ENCODE results near the gene PDZD4. TPM values are rescaled to one million over a fixed set of nuclear protein-coding genes. Genes with fewer than 3 reads are reported as not detected.

PDZD4 gene
- total and polyA plus RNA-seq, 5 experiments from 2014 or later = 0.31 to 1.5 (median 0.53) TPM; not detected in 1

DNA sequence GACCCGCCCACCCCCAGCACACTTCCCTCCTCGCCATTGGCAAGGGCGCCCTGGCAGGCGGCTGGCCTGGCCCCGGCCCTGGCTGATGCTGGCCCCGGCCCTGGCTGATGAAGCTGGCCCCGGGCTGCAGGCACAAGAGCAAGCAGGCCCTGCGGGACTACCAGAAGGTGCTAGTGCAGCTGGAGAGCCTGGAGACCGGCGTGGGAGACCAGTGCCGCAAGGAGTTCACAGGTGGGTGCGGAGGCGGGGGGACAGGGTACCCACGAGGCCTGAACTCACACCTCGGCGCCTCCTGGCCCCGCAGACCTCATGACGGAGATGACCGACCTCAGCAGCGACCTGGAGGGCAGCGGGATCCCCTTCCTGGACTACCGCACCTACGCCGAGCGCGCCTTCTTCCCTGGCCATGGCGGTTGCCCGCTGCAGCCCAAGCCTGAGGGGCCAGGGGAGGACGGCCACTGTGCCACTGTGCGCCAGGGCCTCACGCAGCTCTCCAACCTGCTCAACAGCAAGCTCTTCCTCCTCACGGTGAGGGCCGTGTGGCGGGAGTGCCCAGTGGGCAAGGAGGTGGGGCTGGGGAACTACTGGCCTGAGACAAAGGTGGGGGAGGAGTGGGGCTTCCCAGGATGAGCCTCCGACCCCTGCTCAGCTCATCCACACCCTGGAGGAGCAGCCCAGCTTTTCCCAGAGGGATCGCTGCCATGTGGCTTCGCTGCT is 55.6 kb downstream of the PDZD4 start:
- no peaks in the 10 kb centered on the region for H3K36me3 Mint-ChIP-seq
- H3K9me3 Mint-ChIP-seq = no peaks in the 10 kb centered on the region
- H3K27me3 Mint-ChIP-seq = no peaks in the 10 kb centered on the region
- H3K27ac Mint-ChIP-seq = no peak overlapping the region
- DNase-seq (no peak), ATAC-seq (no peak)
- peaks cover 0 to 2% (median 1%) of the 10 kb centered on the region in 4 donors for H3K4me1 Mint-ChIP-seq
- POLR2A ChIA-PET = no interaction called here
- no peak overlapping the region for H3K4me3 Mint-ChIP-seq

DNA sequence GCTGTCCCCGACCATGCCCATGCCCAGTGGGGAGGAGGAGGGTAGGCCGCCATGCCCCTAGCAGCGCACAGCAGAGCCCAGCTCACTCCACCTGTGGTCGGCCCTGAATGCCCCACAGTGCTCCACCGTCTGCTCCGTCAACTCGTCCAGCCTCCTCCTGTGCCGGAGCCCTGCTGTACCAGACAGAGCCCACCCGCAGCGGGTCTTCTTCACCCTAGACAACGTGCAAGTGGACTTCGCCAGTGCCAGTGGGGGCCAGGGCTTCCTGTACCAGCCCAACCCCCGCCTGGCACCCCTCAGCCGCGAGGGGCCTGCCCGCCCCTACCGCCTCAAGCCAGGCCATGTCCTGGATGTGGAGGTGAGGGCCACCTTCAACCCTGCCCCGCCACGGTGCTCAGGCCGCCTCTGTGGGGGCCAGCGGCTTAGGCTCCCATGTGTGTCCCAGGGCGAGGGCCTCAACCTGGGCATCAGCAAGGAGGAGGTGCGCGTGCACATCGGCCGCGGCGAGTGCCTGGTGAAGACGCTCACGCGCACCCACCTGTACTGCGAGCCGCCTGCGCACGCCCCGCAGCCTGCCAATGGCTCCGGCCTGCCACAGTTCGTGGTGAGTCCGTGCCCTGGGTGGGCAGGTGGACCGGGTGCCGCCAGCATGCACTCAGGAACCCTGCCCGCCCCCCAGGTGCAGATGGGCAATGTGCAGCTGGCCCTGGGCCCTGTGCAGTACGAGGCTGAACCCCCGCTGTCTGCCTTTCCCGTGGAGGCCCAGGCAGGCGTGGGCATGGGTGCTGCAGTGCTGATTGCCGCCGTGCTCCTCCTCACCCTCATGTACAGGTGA is 56.4 kb downstream of the PDZD4 start:
- POLR2A ChIA-PET = no interaction called here
- no peaks in the 10 kb centered on the region for H3K9me3 Mint-ChIP-seq
- ATAC-seq (no peak), DNase-seq (no peak)
- H3K36me3 Mint-ChIP-seq = no peaks in the 10 kb centered on the region
- H3K27me3 Mint-ChIP-seq = no peaks in the 10 kb centered on the region
- no peak overlapping the region for H3K4me3 Mint-ChIP-seq
- no peak overlapping the region for H3K27ac Mint-ChIP-seq
- H3K4me1 Mint-ChIP-seq = no peaks in the 10 kb centered on the region

DNA sequence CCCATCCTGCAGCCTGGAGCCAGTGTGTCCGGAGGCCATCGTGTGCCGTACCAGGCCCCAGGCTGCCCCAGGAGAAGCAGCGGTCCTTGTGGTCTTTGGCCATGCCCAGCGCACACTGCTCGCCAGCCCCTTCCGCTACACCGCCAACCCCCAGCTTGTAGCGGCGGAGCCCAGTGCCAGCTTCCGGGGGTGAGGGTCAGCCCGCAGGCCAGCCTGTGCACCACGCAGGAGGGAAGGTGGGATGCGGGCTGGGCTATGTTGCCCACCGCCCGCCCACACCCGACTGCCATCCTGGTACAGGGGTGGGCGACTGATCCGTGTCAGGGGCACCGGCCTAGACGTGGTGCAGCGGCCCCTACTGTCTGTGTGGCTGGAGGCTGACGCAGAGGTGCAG is 57.1 kb downstream of the PDZD4 start:
- H3K36me3 Mint-ChIP-seq = no peaks in the 10 kb centered on the region
- H3K4me3 Mint-ChIP-seq = no peak overlapping the region
- H3K27me3 Mint-ChIP-seq = no peaks in the 10 kb centered on the region
- POLR2A ChIA-PET = no interaction called here
- no peak for DNase-seq
- no peaks in the 10 kb centered on the region for H3K9me3 Mint-ChIP-seq
- ATAC-seq = no peak
- peaks cover 0 to 2% (median 1%) of the 10 kb centered on the region in 4 donors for H3K4me1 Mint-ChIP-seq
- H3K27ac Mint-ChIP-seq = no peak overlapping the region

DNA sequence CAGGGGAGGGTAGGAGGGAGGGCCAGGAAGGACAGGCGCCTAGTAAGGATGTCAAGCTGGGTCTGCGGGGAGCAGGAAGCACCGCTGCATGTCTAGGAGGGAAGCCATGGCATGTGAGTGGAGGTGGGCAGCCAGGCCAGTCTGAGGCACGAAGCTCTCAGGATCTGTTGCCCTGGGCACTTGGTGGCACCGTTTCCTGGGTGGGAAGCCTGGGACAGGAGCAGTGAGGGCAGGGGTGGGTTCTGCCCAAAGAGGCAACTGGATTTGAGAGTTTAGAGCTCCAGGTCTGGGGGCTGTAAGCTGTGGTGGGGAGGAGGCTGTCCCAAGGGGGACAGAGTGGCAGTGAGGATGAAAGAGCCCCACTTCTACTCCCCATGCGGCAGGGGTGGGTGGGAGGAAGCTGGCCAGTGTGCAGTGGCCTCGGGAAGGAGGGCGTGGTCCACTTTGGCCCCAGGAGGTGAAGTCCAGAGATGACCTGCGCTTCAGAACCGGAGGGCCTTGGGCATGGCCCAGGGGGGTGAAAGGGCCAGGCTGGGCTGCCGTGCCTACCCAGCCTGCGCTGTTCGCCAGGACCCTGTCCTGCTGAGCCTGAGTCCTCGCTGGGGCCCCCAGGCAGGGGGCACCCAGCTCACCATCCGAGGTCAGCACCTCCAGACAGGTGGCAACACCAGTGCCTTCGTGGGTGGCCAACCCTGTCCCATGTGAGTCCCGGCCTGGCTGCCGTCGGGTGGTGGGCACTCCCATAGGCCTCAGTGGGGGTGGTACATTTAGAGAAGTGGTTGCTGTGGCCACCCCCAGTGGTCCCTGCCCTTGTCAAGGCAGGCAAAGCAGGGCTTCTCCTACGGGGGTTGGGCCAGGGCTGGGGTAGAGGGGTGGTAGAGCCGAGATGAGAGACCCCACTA is 57.8 kb downstream of the PDZD4 start:
- ATAC-seq = no peak

DNA sequence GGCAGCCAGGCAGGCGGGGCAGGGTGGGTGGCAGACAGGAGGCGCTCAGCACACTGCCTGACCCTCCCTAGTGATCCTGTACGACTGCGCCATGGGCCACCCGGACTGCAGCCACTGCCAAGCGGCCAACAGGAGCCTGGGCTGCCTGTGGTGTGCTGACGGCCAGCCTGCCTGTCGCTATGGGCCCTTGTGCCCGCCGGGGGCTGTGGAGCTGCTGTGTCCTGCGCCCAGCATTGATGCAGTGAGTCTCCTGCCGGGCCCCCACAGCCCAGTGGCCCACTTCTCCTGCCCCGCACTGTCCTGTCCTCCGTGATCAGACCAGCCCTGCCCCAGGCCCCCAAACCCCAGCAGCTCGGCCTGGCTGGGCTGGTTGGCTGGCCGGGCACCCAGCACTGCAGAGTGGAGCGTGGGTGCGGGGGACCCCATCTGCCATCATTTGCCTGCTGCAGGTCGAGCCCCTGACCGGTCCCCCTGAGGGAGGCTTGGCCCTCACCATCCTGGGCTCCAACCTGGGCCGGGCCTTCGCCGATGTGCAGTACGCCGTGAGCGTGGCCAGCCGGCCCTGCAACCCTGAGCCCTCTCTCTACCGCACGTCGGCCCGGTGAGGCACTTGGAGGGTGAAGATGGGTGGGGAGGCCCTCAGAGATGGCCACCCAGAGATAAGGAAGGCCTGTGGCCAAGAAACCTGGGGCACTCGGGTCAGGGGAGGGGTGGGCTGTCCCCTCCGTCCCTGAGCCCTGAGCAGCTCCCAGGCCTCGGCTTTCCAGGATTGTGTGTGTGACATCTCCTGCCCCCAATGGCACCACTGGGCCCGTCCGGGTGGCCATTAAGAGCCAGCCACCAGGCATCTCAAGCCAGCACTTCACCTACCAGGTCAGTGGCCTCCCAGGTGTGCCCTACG is 58.7 kb downstream of the PDZD4 start:
- no peak for ATAC-seq
- Mint-ChIP-seq H3K4me1 (peaks cover 3 to 9% (median 5%) of the 10 kb centered on the region in 4 donors), H3K27ac (no peak overlapping the region), H3K9me3 (no peaks in the 10 kb centered on the region), H3K27me3 (no peaks in the 10 kb centered on the region), H3K4me3 (no peak overlapping the region), H3K36me3 (no peaks in the 10 kb centered on the region)
- DNase-seq = no peak
- POLR2A ChIA-PET = no interaction called here

More for the DNA sequence above, 57.8 kb downstream of the PDZD4 start:
- no peak for DNase-seq
- no peak overlapping the region for H3K4me3 Mint-ChIP-seq
- POLR2A ChIA-PET = interaction anchor here (0.5 kb wide), 2 partner anchors 18 to 279 kb away, joined by 3 to 7 read pairs; no protein-coding TSS in a partner anchor
- H3K27ac Mint-ChIP-seq = no peak overlapping the region
- no peaks in the 10 kb centered on the region for H3K9me3 Mint-ChIP-seq
- H3K36me3 Mint-ChIP-seq = no peaks in the 10 kb centered on the region
- H3K27me3 Mint-ChIP-seq = no peaks in the 10 kb centered on the region
- H3K4me1 Mint-ChIP-seq = peaks cover 3 to 8% (median 4%) of the 10 kb centered on the region in 4 donors

DNA sequence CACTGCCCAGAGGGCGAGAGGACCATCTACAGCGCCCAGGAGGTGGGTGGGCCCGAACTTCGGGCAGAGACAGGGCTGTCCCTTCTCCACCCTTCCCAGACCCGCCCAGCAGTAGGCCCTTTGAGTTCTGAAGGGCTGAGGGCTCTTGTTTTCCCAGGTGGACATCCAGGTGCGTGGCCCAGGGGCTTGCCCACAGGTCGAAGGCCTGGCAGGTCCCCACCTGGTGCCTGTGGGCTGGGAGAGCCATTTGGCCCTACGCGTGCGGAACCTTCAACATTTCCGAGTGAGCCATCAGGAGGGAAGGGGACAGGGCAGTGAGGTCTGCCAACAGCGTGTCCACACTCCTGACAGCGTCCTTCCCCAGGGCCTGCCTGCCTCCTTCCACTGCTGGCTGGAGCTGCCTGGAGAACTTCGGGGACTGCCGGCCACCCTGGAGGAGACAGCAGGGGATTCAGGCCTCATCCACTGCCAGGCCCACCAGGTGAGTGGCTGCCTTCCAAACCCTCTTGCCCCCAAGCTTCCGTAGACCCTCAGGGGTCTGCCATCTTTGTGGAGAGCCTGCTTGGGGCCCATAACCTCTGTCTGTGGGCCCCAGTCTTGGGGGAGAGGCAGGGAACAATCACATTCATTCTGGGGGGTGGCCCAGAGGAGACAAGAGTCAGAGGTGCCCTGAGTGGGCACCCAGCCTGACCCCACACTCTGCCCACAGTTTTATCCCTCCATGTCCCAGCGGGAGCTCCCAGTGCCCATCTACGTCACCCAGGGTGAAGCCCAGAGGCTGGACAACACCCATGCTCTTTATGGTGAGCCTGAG is 59.5 kb downstream of the PDZD4 start:
- no peaks in the 10 kb centered on the region for H3K9me3 Mint-ChIP-seq
- POLR2A ChIA-PET = no interaction called here
- no peaks in the 10 kb centered on the region for H3K36me3 Mint-ChIP-seq
- H3K4me3 Mint-ChIP-seq = no peak overlapping the region
- DNase-seq (no peak), ATAC-seq (no peak)
- H3K27me3 Mint-ChIP-seq = no peaks in the 10 kb centered on the region
- H3K27ac Mint-ChIP-seq = no peak overlapping the region
- peaks cover 5 to 16% (median 13%) of the 10 kb centered on the region in 4 donors for H3K4me1 Mint-ChIP-seq

DNA sequence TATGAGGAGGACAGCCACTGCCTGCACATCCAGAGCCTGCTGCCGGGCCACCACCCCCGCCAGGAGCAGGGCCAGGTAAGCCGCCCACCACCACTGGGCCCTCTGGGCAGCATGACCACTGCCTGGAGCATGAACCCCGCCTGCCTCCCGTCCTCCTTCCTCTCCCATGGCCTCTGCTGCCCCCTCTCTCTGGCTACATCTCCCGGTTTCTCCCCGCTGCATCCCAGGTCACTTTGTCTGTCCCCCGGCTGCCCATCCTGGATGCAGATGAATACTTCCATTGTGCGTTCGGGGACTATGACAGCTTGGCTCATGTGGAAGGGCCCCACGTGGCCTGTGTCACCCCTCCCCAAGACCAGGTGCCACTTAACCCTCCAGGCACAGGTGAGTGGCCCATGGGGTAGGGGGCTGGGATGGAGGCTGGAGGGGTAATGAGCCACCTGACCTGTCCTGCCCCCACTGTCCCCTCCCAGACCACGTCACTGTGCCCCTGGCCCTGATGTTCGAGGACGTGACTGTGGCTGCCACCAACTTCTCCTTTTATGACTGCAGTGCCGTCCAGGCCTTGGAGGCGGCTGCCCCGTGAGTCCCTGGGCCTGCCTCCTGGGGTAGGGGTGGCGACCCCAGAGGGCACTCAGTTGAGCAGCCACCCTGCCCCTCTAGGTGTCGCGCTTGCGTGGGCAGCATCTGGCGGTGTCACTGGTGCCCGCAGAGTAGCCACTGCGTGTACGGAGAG is 60.3 kb downstream of the PDZD4 start:
- H3K4me3 Mint-ChIP-seq = no peak overlapping the region
- no peaks in the 10 kb centered on the region for H3K9me3 Mint-ChIP-seq
- H3K27ac Mint-ChIP-seq = peak overlapping the region in 1 of 10 donors; percentile 18
- no peak for DNase-seq
- no peaks in the 10 kb centered on the region for H3K27me3 Mint-ChIP-seq
- H3K36me3 Mint-ChIP-seq = no peaks in the 10 kb centered on the region
- no peak for ATAC-seq
- POLR2A ChIA-PET = no interaction called here
- H3K4me1 Mint-ChIP-seq = peaks cover 5 to 16% (median 13%) of the 10 kb centered on the region in 4 donors

DNA sequence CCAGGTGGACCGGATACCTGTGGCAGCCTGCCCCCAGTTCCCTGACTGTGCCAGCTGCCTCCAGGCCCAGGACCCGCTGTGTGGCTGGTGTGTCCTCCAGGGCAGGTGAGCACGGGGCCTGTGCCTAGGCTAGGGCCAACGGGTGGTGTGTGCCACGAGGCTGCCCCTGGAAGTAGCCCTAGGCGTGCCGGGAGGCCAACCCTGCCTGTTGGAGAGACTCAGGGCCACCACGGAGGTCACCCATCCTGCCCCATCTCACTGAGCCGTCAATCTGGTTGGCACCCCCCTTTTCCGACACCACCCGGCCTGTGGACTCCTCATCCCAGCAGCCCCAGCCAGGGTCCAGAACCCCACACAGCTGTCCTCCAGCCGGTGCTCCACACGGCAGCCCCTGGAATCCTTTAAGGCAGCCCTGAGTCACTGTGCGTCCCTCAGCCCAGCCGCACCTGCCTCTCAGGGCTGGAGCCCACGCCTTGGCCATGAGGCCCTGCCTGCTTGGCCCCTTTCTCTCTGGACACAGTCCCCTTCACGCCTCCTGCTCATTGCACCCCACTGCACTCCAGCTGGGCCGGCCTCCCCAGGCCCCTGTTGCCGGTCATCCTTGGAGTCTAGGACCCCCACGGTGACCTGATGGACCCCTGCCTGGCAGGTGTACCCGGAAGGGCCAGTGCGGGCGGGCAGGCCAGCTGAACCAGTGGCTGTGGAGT is 61.0 kb downstream of the PDZD4 start:
- POLR2A ChIA-PET = interaction anchor here (0.6 kb wide), 1 partner anchor 182 kb away, joined by 3 read pairs; no protein-coding TSS in a partner anchor
- no peak for DNase-seq
- peak overlapping the region in 1 of 10 donors; percentile 15 for H3K27ac Mint-ChIP-seq
- H3K36me3 Mint-ChIP-seq = no peaks in the 10 kb centered on the region
- H3K4me1 Mint-ChIP-seq = peaks cover 5 to 16% (median 13%) of the 10 kb centered on the region in 4 donors
- H3K4me3 Mint-ChIP-seq = no peak overlapping the region
- no peaks in the 10 kb centered on the region for H3K27me3 Mint-ChIP-seq
- no peaks in the 10 kb centered on the region for H3K9me3 Mint-ChIP-seq
- ATAC-seq = no peak

DNA sequence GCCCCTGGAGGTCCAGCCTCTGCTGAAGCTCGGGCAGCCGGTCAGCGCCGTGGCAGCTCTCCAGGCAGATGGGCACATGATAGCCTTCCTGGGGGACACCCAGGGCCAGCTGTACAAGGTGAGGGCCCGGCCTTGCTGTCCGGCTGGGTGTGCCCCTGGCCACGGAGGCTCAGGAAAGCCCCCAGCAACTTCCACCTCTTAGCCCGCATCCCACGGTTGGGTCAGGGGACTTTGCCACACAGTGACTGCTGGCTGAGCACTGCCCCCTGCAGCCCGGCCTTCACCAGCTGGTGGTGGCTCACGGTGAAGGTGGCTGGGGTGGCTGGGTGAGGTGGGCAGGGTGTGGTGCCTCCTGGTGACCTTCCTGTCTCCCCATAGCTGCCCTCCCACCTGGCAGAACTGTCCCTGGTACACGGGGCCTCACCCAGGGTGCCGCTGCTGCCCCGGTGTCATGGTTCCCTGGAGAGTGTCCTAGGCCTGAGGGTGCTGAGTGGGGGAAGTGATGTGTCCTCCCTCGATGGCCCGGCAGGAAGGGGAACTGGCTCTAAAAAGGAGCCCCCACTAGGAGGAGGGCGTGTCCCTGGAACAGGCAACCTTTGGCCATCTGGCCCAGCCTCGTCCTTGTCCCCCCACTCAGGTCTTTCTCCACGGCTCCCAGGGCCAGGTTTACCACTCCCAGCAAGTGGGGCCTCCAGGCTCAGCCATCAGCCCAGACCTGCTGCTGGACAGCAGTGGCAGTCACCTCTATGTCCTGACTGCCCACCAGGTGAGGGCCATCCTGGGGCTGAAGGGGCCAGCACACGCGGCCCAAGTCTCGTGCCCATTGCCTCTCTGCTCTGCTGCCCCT is 61.8 kb downstream of the PDZD4 start:
- no peaks in the 10 kb centered on the region for H3K27me3 Mint-ChIP-seq
- H3K36me3 Mint-ChIP-seq = no peaks in the 10 kb centered on the region
- peaks cover 8 to 22% (median 17%) of the 10 kb centered on the region in 4 donors for H3K4me1 Mint-ChIP-seq
- no peaks in the 10 kb centered on the region for H3K9me3 Mint-ChIP-seq
- DNase-seq = no peak
- POLR2A ChIA-PET = interaction anchor here (0.6 kb wide), 1 partner anchor 183 kb away, joined by 3 read pairs; no protein-coding TSS in a partner anchor
- peak overlapping the region in 4 of 10 donors; percentile 41 to 70 (median 57) for H3K27ac Mint-ChIP-seq
- ATAC-seq = no peak
- H3K4me3 Mint-ChIP-seq = peak overlapping the region in 4 of 10 donors; percentile 59 to 62 (median 60)

DNA sequence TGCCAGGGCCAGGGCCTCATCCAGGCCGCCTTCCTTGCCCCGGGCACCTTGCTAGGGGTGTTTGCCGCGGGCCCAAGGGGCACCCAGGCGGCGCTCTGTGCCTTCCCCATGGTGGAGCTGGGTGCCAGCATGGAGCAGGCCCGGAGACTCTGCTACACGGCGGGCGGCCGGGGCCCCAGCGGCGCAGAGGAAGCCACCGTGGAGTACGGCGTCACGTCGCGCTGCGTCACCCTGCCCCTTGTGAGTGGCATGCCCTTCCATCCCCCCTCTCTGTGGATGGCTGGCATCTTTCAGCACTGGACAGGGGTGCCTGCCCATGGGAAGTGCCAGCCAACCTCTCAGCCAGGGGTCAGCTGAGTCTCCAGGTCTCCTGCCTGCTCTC is 62.7 kb downstream of the PDZD4 start:
- peaks cover 8 to 22% (median 17%) of the 10 kb centered on the region in 4 donors for H3K4me1 Mint-ChIP-seq
- POLR2A ChIA-PET = no interaction called here
- ATAC-seq = no peak
- H3K9me3 Mint-ChIP-seq = no peaks in the 10 kb centered on the region
- H3K27me3 Mint-ChIP-seq = no peaks in the 10 kb centered on the region
- no peaks in the 10 kb centered on the region for H3K36me3 Mint-ChIP-seq
- H3K4me3 Mint-ChIP-seq = peak overlapping the region in 2 of 10 donors; percentile 61 to 62
- no peak for DNase-seq
- H3K27ac Mint-ChIP-seq = peak overlapping the region in 1 of 10 donors; percentile 66
